IMR-90 (cell line): Measurements from ENCODE around the gene UPK3A. TPM values are rescaled to one million over a fixed set of nuclear protein-coding genes. Genes with fewer than 3 reads are reported as not detected.

Source experiments
- ATAC-seq: fragments of 200-7000 bp; cut with Tn5 transposase; 2 replicates; pipeline ENCODE4 v1.9.1; 2020; ENCODE audit warnings: low read depth, mild to moderate bottlenecking, moderate library complexity
- BruUV-seq: library from RNA; stranded (reverse); fragments of 400-500 nt; replicated peaks from 2 replicates; lab custom pipeline; 2021; lab: Mats Ljungman, UMichigan
- CTCF ChIA-PET: fragments of 300-600 bp; formaldehyde crosslinking; extraction: SDS; loops from one replicate; lab custom pipeline; 2021; ENCODE audit warnings: antibody characterized with exemption; lab: Yijun Ruan, JAX
- POLR2A ChIA-PET: fragments of 300-600 bp; sonication (Branson Sonifier 250); formaldehyde crosslinking; loops from one replicate; lab custom pipeline; 2022; ENCODE audit warnings: antibody characterized with exemption; ENCODE audit not compliant: unreplicated experiment; lab: Charles Lee
- DNase-seq: peaks from one replicate; pipeline ENCODE4 v3.0.0; 2013
- H2AFZ ChIP-seq: replicated peaks from 2 replicates; pipeline ENCODE3; 2013; ENCODE audit warnings: low read length, mild to moderate bottlenecking; ENCODE audit not compliant: poor library complexity
- H2AK5ac ChIP-seq: 2 replicates; pipeline ENCODE4 v1.6.1; 2013; ENCODE audit warnings: low read depth, low read length, inconsistent platforms
- H2AK9ac ChIP-seq: replicated peaks from 2 replicates; pipeline ENCODE3; 2013; ENCODE audit warnings: mild to moderate bottlenecking, low read depth, low read length, moderate library complexity; ENCODE audit not compliant: poor library complexity
- H2BK120ac ChIP-seq: 2 replicates; pipeline ENCODE4 v1.6.1; 2013; ENCODE audit warnings: low read depth, low read length, inconsistent platforms
- H2BK15ac ChIP-seq: 3 replicates; pipeline ENCODE4 v1.6.1; 2013; ENCODE audit warnings: low read depth, low read length, inconsistent platforms
- H2BK20ac ChIP-seq: 2 replicates; pipeline ENCODE4 v1.6.1; 2013; ENCODE audit warnings: low read depth, mild to moderate bottlenecking, inconsistent platforms, low read length, moderate library complexity
- H2BK5ac ChIP-seq: 2 replicates; pipeline ENCODE4 v1.6.1; 2013; ENCODE audit warnings: mild to moderate bottlenecking, low read depth, low read length, inconsistent platforms; ENCODE audit not compliant: poor library complexity, severe bottlenecking
- H3K14ac ChIP-seq: replicated peaks from 2 replicates; pipeline ENCODE4 v1.6.1; 2013; ENCODE audit warnings: low read depth, low read length, inconsistent platforms
- H3K18ac ChIP-seq: 2 replicates; pipeline ENCODE4 v1.6.1; 2013; ENCODE audit warnings: low read depth, low read length, control low read depth
- H3K23ac ChIP-seq: 2 replicates; pipeline ENCODE4 v1.6.1; 2013; ENCODE audit warnings: low read depth, low read length, inconsistent platforms
- H3K27ac ChIP-seq: 2 replicates; pipeline ENCODE4 v1.5.1; 2013; ENCODE audit warnings: mild to moderate bottlenecking, control low read depth, low read length; ENCODE audit not compliant: insufficient read depth
- H3K27me3 ChIP-seq: 2 replicates; pipeline ENCODE4 v1.6.1; 2013; ENCODE audit warnings: low read length; ENCODE audit not compliant: control insufficient read depth, insufficient read depth
- H3K36me3 ChIP-seq: 2 replicates; pipeline ENCODE4 v1.6.1; 2013; ENCODE audit warnings: low read length, mixed read lengths; ENCODE audit not compliant: control insufficient read depth, insufficient read depth
- H3K4ac ChIP-seq: 2 replicates; pipeline ENCODE4 v1.6.1; 2013; ENCODE audit warnings: low read depth, low read length, inconsistent platforms
- H3K4me1 ChIP-seq: 2 replicates; pipeline ENCODE4 v1.6.1; 2013; ENCODE audit warnings: low read length, mixed read lengths; ENCODE audit not compliant: control insufficient read depth, insufficient read depth
- H3K4me2 ChIP-seq: 2 replicates; pipeline ENCODE4 v1.6.1; 2013; ENCODE audit warnings: low read depth, mild to moderate bottlenecking, control low read depth, low read length, moderate library complexity
- H3K4me3 ChIP-seq: 2 replicates; pipeline ENCODE4 v1.5.1; 2013; ENCODE audit warnings: low read depth, mild to moderate bottlenecking, control low read depth, low read length, moderate library complexity; ENCODE audit not compliant: insufficient read depth
- H3K56ac ChIP-seq: 2 replicates; pipeline ENCODE4 v1.6.1; 2013; ENCODE audit warnings: low read length, inconsistent platforms; ENCODE audit not compliant: insufficient read depth; ENCODE audit errors: extremely low read depth
- H3K79me1 ChIP-seq, 2 experiments: 2 replicates each; pipeline ENCODE4 v1.6.1; 2013; ENCODE audit warnings: low read length in 2 of 2, inconsistent platforms in 1 of 2, low read depth in 1 of 2
- H3K9ac ChIP-seq: 2 replicates; pipeline ENCODE4 v1.6.1; 2013; ENCODE audit warnings: low read depth, low read length, control low read depth
- H3K9me1 ChIP-seq: 2 replicates; pipeline ENCODE4 v1.6.1; 2013; ENCODE audit warnings: low read length, inconsistent platforms; ENCODE audit not compliant: insufficient read depth
- H3K9me3 ChIP-seq: 2 replicates; pipeline ENCODE4 v1.6.1; 2013; ENCODE audit warnings: low read length; ENCODE audit not compliant: control insufficient read depth, insufficient read depth
- H4K20me1 ChIP-seq: 2 replicates; pipeline ENCODE4 v1.6.1; 2013; ENCODE audit warnings: low read length, inconsistent platforms; ENCODE audit not compliant: insufficient read depth
- H4K5ac ChIP-seq: 2 replicates; pipeline ENCODE4 v1.6.1; 2013; ENCODE audit warnings: mild to moderate bottlenecking, low read depth, low read length, control low read depth
- H4K8ac ChIP-seq, 2 experiments: 2 replicates each; pipeline ENCODE4 v1.6.1; 2013; ENCODE audit warnings: low read depth in 2 of 2, low read length in 2 of 2, control low read depth in 1 of 2, inconsistent platforms in 1 of 2
- H4K91ac ChIP-seq: 2 replicates; pipeline ENCODE4 v1.6.1; 2013; ENCODE audit warnings: low read depth, low read length, inconsistent platforms; ENCODE audit not compliant: insufficient read depth
- BHLHE40 ChIP-seq: fragments of 150-350 bp; IDR thresholded peaks from 2 replicates; pipeline ENCODE4 v1.6.1; 2016; ENCODE audit warnings: mild to moderate bottlenecking, low read depth, low read length
- CHD1 ChIP-seq: IDR thresholded peaks from 2 replicates; pipeline ENCODE4 v1.6.1; 2012; ENCODE audit warnings: low read depth, low read length, improper control_type of control experiment
- MAFK ChIP-seq: IDR thresholded peaks from 2 replicates; pipeline ENCODE4 v1.6.1; 2012; ENCODE audit warnings: low read depth, low read length, improper control_type of control experiment
- MAZ ChIP-seq: IDR thresholded peaks from 2 replicates; pipeline ENCODE4 v1.6.1; 2012; ENCODE audit warnings: low read depth, mild to moderate bottlenecking, low read length, improper control_type of control experiment, moderate library complexity, borderline replicate concordance
- MXI1 ChIP-seq: IDR thresholded peaks from 2 replicates; pipeline ENCODE4 v1.6.1; 2012; ENCODE audit warnings: low read depth, mild to moderate bottlenecking, low read length, moderate library complexity, borderline replicate concordance
- NFE2L2 ChIP-seq: fragments of 150-350 bp; IDR thresholded peaks from 2 replicates; pipeline ENCODE4 v1.6.1; 2016; ENCODE audit warnings: low read depth, mild to moderate bottlenecking, low read length
- RAD21 ChIP-seq: IDR thresholded peaks from 2 replicates; pipeline ENCODE4 v1.6.1; 2012; ENCODE audit warnings: low read length, improper control_type of control experiment
- RCOR1 ChIP-seq: IDR thresholded peaks from 2 replicates; pipeline ENCODE4 v1.6.1; 2012; ENCODE audit warnings: mild to moderate bottlenecking, low read length, improper control_type of control experiment; ENCODE audit not compliant: insufficient replicate concordance
- RFX5 ChIP-seq: IDR thresholded peaks from 2 replicates; pipeline ENCODE4 v1.8.0; 2012; ENCODE audit warnings: low read depth, mild to moderate bottlenecking, low read length, moderate library complexity
- SMC3 ChIP-seq: fragments of 150-350 bp; IDR thresholded peaks from 2 replicates; pipeline ENCODE4 v1.6.1; 2016; ENCODE audit warnings: low read depth, mild to moderate bottlenecking, antibody characterized with exemption, low read length, moderate library complexity
- USF2 ChIP-seq: fragments of 150-350 bp; IDR thresholded peaks from 2 replicates; pipeline ENCODE4 v1.6.1; 2017; ENCODE audit warnings: mild to moderate bottlenecking, antibody characterized with exemption, low read length, low read depth
- WGBS, 2 experiments: methylation state at CpG; one replicate each; pipeline versions ENCODE4 v1.1.5 to v1.1.7; 2013; ENCODE audit warnings: missing lambda C conversion rate in 2 of 2; ENCODE audit not compliant: insufficient read length in 1 of 2; ENCODE audit errors: extremely low coverage in 2 of 2; 5-methylcytosine and 5-hydroxymethylcytosine counted together
- dilution Hi-C: fragments of 300-500 bp; cut with HindIII; formaldehyde crosslinking; loops from one replicate; pipeline ENCODE4 v1.14.3; 2018; ENCODE audit warnings: low sequenced_read_pairs; ENCODE audit not compliant: unreplicated experiment
- in situ Hi-C: fragments of 300-500 bp; cut with MboI; formaldehyde crosslinking; loops from 3 replicates; pipeline ENCODE4 v1.14.3; 2019; ENCODE audit warnings: low sequenced_read_pairs, inconsistent platforms, mixed read lengths
- intact Hi-C: fragments of 100-400 bp; cut with micrococcal nuclease; formaldehyde crosslinking; loops from 2 replicates; pipeline ENCODE4 v1.10.0; 2022
- polyA plus RNA-seq, 3 experiments: library from polyadenylated mRNA; depleted of rRNA; stranded (reverse); fragments of >200 nt; gene quantifications; 2 replicates each; pipeline ENCODE4 v1.2.3, GENCODE V29; 2012; ENCODE audit warnings: low replicate concordance in 1 of 3
- total RNA-seq: library from RNA; depleted of rRNA; stranded (reverse); fragments of >200 nt; gene quantifications from 2 replicates; pipeline ENCODE4 v1.2.3, GENCODE V29; 2012
- TF ChIP-seq, protein P1 (sequence below): conservative IDR thresholded peaks from 2 replicates; pipeline ENCODE4 v1.5.1; 2012; ENCODE audit warnings: mild to moderate bottlenecking, low read depth, low read length, improper control_type of control experiment

UPK3A gene
- total and polyA plus RNA-seq, 2 of the 4 experiments (the other 2 are of a cell fraction), result not detected

- Histone ChIP-seq H3K27me3 (no peaks in the 10 kb centered on the region), H3K4me3 (no peak overlapping the region), H4K5ac (no peak overlapping the region), H3K4ac (no peak overlapping the region), H2BK20ac (no peak overlapping the region), H3K14ac (no peak overlapping the region), H3K4me2 (no peak overlapping the region), H4K20me1 (no peaks in the 10 kb centered on the region), H2AFZ (no peak overlapping the region), H3K9ac (no peak overlapping the region), H3K9me1 (0 out of 2 replicates have a peak, but pooled peaks cover 6% of the 10 kb centered on the region), H3K36me3 (no peaks in the 10 kb centered on the region), H2AK5ac (no peak overlapping the region), H2BK5ac (no peak overlapping the region), H3K4me1 (peaks cover 7% of the 10 kb centered on the region), H3K23ac (no peak overlapping the region), H4K8ac (no peak overlapping the region), H2BK120ac (no peak overlapping the region), H2AK9ac (no peak overlapping the region), H4K91ac (no peak overlapping the region), H3K79me1 (peaks cover 0 to 5% of the 10 kb centered on the region in 2 experiments; a peak in 1 of 4 replicates), H3K9me3 (no peaks in the 10 kb centered on the region), H2BK15ac (no peak overlapping the region), H3K56ac (no peak overlapping the region), H3K18ac (no peak overlapping the region), H3K27ac (no peak overlapping the region)
- DNase-seq, result no peak
- dilution Hi-C loops, result no loop called here
- in situ Hi-C loops, result no loop called here
- no peak for TF ChIP-seq BHLHE40
- no peak for TF ChIP-seq SMC3
- no peak for TF ChIP-seq RFX5
- no peak for TF ChIP-seq MAFK
- no peak for TF ChIP-seq MAZ
- TF ChIP-seq MXI1, result no peak
- no peak for TF ChIP-seq CHD1
- no peak for TF ChIP-seq NFE2L2
- TF ChIP-seq, protein P1, sequence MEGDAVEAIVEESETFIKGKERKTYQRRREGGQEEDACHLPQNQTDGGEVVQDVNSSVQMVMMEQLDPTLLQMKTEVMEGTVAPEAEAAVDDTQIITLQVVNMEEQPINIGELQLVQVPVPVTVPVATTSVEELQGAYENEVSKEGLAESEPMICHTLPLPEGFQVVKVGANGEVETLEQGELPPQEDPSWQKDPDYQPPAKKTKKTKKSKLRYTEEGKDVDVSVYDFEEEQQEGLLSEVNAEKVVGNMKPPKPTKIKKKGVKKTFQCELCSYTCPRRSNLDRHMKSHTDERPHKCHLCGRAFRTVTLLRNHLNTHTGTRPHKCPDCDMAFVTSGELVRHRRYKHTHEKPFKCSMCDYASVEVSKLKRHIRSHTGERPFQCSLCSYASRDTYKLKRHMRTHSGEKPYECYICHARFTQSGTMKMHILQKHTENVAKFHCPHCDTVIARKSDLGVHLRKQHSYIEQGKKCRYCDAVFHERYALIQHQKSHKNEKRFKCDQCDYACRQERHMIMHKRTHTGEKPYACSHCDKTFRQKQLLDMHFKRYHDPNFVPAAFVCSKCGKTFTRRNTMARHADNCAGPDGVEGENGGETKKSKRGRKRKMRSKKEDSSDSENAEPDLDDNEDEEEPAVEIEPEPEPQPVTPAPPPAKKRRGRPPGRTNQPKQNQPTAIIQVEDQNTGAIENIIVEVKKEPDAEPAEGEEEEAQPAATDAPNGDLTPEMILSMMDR, result no peak
- TF ChIP-seq USF2, result no peak
- no peak for TF ChIP-seq RAD21
- TF ChIP-seq RCOR1, result no peak
- ATAC-seq, result no peak
- ChIA-PET CTCF (no interaction called here), POLR2A (no interaction called here)
- BruUV-seq, result no TSS peak
- intact Hi-C loops, result no loop called here
- WGBS, 2 experiments, result no CpG with 5 or more reads among the region's 6 CpGs
Measured at GRCh38 chr22:45304971-45305370, 20.2 kb downstream of the UPK3A start.
